Activated T-cell treated with anti-CD3 and anti-CD28 coated beads, Interleukin-2, amount 50 U/mL, for 48 hours (primary cell): Measurements from ENCODE around the gene TMEM240.
"Not testable (repeated sequence)": the region's sequence is repeated elsewhere in the genome, so short reads cannot be mapped to it uniquely, and the experiment has no call there.

Experiments used
- DNase-seq, 2 experiments: peaks; one replicate each; pipeline ENCODE4 v3.0.0-alpha.2; 2020

Gene TMEM240

GRCh38 chr1:1523226-1523625 lies 17.2 kb downstream of the TMEM240 start:
- DNase-seq = not testable (repeated sequence)

GRCh38 chr1:1522536-1522935 lies 17.9 kb downstream of the TMEM240 start:
- not testable (repeated sequence) for DNase-seq

- no peak for DNase-seq
These were observed 19.1 kb downstream of the TMEM240 start for GRCh38 chr1:1521331-1521730.

DNA sequence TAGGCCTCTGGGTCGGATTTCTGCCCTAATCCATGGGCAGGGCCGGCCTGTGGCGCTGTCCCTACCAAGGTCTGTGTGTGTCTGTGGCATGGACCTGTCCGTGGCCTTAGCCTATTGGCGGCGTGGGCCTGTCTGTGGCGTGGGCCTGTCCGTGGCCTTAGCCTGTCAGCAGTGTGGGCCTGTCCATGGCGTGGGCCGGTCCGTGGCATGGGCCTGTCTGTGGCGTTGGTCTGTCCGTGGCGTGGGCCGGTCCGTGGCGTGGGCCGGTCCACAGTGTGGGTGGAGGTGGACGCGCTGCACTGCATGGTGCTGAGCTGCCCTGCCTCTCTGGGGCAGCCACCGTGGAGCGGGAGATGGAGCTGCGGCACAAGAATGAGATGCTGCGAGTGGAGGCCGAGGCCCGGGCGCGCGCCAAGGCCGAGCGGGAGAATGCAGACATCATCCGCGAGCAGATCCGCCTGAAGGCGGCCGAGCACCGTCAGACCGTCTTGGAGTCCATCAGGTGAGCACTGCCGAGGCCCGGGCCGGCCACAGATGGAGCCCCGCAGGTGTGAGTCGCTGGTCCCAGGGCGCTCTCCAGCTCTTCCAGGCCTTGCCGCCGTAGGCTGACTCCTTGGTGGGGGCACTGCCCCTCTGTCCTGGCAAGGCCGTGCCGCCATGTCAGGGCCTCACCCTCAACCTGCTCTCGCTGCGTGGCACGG lies 20.5 kb downstream of the TMEM240 start:
- not testable (repeated sequence) for DNase-seq

DNA sequence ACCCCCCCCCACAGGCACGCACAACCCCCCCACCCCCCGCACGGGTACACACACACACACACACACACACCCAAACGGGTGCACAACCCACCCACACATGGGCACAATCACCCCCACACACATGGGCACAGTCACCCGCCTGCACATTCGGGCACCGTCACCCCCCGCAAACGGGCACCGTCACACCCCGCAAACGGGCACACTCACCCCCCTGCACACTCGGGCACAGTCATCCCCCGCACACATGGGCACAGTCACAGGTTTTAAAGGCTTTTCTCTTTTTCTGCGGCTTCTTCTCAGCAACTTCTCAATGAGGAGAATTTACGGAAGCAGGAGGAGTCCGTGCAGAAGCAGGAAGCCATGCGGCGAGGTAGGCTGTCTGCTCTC lies 21.8 kb downstream of the TMEM240 start:
- DNase-seq = not testable (repeated sequence)

DNA sequence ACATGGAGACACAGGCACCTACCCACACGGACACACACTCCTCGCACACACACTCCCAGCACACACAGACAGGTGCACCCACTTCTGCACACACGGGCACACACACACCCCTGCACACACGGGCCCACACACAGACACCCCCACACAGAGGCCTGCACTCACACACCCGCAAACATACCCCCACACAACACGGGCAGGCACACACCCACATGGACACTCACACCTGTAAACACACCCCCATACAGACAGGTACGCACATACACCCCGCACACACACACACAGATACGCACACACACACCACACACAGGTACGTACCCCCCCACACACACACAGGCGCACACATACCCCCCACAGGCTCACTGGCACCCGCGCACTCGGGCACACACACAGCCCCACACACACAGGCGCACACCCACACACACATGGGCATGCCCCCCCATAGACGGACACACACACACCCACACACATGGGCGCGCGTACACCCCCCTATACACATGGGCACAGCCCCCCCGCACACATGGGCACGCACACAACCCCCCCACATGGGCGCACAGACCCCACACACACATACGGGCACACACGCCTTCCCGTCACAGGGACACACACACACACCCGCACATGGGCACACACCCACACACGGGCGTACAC lies 22.3 kb downstream of the TMEM240 start:
- no peak for DNase-seq

DNA sequence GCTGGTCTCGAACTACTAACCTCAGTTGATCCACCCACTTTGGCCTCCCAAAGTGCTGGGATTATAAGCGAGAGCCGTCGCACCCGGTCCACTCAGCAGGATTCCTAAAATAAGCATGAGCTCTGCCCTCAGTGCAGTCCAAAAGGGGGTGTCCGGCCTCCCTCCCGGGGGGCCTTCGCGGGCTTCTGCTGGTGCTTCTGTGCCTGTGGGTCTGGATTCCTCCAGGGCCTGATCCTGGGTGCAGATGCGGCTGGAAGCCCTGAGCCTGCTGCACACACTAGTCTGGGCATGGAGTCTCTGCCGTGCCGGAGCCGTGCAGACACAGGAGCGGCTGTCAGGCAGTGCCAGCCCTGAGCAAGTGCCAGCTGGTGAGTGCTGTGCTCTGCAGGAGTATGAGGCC lies 23.5 kb downstream of the TMEM240 start:
- DNase-seq = not testable (repeated sequence)

DNA sequence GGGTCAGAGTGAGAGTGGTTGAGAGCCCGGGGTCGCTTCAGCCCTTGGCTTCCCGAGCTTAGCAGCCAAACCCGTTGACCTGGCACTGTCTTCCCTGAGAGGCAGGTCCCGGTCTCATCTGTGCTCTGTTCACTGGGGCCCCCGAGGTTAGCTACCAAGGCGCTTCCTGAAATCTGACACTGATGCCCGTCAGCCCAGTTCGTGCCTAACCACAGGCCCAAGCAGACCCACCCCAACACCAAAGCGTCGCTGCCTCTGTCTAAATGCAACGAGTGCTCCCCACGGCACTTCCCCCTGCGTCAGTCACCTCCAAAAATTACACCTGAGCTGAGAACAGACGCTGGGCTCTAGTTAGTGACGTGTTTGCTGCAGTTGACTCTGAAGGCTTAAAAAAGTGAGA lies 26.0 kb downstream of the TMEM240 start:
- not testable (repeated sequence) for DNase-seq

DNA sequence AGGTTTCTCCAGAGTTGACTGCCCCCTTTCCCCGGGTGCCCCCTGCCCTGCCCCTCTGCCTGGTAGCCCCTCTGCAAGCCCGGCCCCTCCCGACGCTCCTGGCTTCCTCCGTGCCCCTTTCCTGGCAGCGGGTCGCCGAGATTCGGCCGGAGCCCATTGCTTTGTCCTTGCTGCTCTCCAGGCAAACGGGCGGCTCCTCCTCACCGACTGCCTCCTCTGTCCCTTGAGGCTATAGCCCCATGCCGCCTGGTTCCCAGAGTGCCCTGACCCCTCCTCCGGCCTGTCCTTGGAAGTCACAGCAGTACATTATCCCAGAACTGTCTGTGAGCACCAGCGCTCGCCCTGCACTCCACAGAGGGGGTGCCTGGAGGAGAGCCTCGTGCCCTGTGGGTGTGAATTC lies 26.7 kb downstream of the TMEM240 start:
- not testable (repeated sequence) for DNase-seq

GRCh38 chr1:1512425-1512824 lies 28.0 kb downstream of the TMEM240 start:
- DNase-seq = peak; percentile 53 to 54

- DNase-seq = peak; percentile 97 to 98
These were observed 28.7 kb downstream of the TMEM240 start, which contains the start of gene ATAD3A for GRCh38 chr1:1511533-1512285. Gene ATAD3A, plus strand, starts transcription at chr1:1512162. Its CDS starts 107 bp downstream, at chr1:1512269.

DNA sequence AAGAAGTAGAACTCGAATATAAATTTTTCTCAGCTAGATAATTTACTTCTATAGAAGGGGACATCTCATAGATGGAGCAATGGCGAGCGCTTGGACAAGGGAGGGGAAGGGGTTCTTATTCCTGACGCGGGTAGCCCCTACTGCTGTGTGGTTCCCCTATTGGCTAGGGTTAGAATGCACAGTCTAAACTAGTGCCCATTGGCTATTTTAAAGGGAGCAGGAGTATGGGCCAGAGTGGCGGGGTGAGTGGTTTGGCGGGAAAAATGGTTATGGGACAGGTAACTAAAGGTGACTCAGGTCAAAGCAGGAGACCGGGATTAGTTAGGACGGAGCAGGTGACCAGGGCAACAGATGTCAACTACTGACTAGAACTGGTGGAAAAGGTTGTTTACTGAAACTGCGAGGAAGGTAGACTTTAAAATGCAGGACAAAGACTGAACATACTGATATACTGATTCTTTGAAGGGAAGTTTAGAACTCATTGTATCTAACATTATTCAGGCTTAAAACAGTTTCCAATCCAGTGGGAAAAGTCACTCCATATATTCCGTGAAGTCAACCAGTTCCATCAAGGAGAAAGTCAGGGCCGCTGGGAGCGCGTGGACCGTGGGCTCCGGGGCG lies 29.4 kb downstream of the TMEM240 start:
- DNase-seq = peak; percentile 53 to 56

DNA sequence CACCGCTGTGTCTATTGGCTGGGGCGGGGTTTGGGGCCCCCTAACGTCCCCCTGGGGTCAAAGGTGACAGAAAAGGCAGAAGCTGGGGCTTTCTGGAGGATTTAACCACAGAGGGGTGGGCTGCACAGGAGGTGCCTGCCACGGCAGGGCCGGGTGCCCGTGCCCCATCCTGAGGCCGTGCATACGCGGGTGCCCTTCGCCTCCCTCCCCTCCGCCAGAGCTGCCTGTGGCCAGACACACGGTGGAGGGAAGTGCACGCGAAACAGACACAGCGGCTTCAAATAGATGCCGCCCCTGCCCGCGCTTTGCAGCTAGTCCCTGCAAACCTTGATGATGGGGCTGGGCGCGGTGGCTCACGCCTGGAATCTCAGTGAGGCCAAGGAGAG lies 31.0 kb downstream of the TMEM240 start:
- not testable (repeated sequence) for DNase-seq

DNA sequence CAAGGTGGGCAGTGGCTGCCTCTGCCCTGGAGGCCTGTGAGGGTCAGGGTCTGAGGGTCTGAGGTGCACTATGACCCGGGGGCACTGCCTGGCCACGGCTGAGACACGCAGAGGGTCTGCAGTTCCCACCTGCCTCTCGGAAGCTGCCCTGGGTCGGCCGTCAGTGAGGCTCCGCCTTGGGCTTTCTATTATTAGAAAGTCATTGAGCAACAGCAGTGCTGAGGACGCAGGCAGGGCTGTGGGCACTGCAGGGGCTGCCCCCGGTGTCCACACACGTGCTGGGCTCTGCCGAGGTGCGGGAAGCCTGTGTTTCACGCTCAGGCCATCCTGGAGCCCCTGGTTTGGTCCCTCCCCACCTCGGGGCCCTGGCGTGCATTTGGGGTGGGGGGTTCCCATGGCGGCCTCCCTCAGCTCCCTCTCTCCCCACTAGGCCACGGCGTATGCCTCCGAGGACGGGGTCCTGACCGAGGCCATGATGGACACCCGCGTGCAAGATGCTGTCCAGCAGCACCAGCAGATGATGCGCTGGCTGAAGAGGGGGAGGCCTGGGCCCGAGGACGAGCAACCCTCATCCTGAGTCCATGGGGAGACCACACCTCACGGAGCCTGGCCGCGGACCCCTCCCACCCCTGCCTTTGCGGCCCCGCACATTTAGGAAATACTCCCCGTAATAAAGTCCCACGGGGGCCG lies 31.5 kb downstream of the TMEM240 start:
- not testable (repeated sequence) for DNase-seq

- DNase-seq = no peak
These were observed 33.1 kb downstream of the TMEM240 start for GRCh38 chr1:1507305-1507704.

GRCh38 chr1:1505801-1506200 lies 34.6 kb downstream of the TMEM240 start:
- not testable (repeated sequence) for DNase-seq

DNA sequence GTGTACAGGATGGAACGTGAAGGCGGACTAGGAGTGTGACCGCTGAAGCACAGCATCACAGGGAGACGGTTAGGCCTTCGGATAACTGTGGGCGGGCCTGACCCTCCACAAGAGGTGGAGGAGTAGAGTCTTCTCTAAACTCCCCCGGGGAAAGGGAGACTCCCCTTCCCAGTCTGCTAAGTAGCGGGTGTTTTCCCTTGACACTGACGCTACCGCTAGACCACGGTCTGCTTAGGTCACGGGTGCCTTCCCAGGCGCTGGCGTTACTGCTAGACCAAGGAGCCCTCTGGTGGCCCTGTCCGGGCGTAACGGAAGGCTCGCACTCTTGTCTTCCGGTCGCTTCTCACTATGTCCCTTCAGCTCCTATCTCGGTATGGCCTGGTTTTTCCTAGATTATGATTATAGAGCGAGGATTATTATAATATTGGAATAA lies 35.0 kb downstream of the TMEM240 start:
- DNase-seq = peak; percentile 35 to 46

DNA sequence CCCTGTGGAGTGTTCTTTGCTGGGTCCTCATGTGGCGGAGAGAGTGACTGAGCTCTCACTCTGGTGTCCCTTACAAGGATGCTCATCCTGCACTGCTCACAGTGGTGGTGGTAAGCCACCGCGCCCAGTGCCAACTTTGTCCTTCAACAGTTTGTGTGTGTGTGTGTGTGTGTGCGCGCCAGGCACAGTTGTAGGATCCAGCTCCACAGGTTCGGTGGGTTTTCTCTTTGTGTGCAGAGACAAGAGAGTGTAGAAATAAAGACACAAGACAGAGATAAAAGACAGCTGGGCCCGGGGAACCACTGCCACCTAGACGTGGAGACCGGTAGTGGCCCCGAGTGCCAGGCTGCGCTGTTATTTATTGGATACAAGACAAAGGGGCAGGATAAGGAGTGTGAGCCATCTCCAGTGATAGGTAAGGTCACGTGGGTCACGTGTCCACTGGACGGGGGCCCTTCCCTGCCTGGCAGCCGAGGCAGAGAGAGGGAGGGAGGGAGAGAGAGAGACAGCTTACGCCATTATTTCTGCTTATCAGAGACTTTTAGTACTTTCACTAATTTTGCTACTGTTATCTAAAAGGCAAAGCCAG lies 35.6 kb downstream of the TMEM240 start:
- DNase-seq = peak; percentile 84 to 88

GRCh38 chr1:1495461-1495975 lies 44.9 kb downstream of the TMEM240 start:
- not testable (repeated sequence) for DNase-seq

- not testable (repeated sequence) for DNase-seq
These were observed 46.1 kb downstream of the TMEM240 start for GRCh38 chr1:1494311-1494710.

GRCh38 chr1:1491601-1492000 lies 48.8 kb downstream of the TMEM240 start:
- no peak for DNase-seq
